Liver (tissue), 9 donors: Measurements from ENCODE around the gene TSHZ2. TPM values are rescaled to one million over a fixed set of nuclear protein-coding genes. Genes with fewer than 3 reads are reported as not detected.

Experiments used
- DNase-seq: peaks from one replicate; pipeline ENCODE4 v3.0.0-alpha.2; 2017; ENCODE audit warnings: low spot score
- H3K27ac ChIP-seq, 2 donors: one replicate each; pipeline ENCODE4 v1.7.0; 2013; ENCODE audit warnings: inconsistent platforms in 2 of 2, low read length in 2 of 2, control low read depth in 1 of 2, low read depth in 1 of 2, mild to moderate bottlenecking in 1 of 2
- H3K27me3 ChIP-seq, 4 donors: one replicate each; pipeline versions ENCODE4 v1.6.1 to v1.7.0; 2013; ENCODE audit warnings: low read length in 3 of 4, inconsistent platforms in 1 of 4, mild to moderate bottlenecking in 1 of 4, moderate library complexity in 1 of 4; ENCODE audit not compliant: control insufficient read depth in 4 of 4, insufficient read depth in 4 of 4
- H3K36me3 ChIP-seq, 4 donors: one replicate each; pipeline versions ENCODE4 v1.6.1 to v1.7.0; 2013; ENCODE audit warnings: low read length in 3 of 4, mild to moderate bottlenecking in 3 of 4, low read depth in 1 of 4, moderate library complexity in 1 of 4; ENCODE audit not compliant: control insufficient read depth in 4 of 4, insufficient read depth in 3 of 4
- H3K4me1 ChIP-seq, 4 donors: one replicate each; pipeline versions ENCODE4 v1.6.1 to v1.7.0; 2013; ENCODE audit warnings: low read length in 3 of 4, mild to moderate bottlenecking in 3 of 4, moderate library complexity in 1 of 4; ENCODE audit not compliant: control insufficient read depth in 4 of 4, insufficient read depth in 4 of 4
- H3K4me3 ChIP-seq, 3 donors: one replicate each; pipeline versions ENCODE4 v1.6.1 to v1.7.0; 2013; ENCODE audit warnings: low read length in 3 of 3, control low read depth in 1 of 3, low read depth in 1 of 3, mild to moderate bottlenecking in 1 of 3
- H3K9ac ChIP-seq, 2 donors: one replicate each; pipeline ENCODE4 v1.7.0; 2013; ENCODE audit warnings: low read length in 2 of 2, mild to moderate bottlenecking in 2 of 2, moderate library complexity in 2 of 2, control low read depth in 1 of 2, low read depth in 1 of 2
- H3K9me3 ChIP-seq, 4 donors: one replicate each; pipeline versions ENCODE4 v1.6.1 to v1.7.0; 2013; ENCODE audit warnings: low read length in 3 of 4; ENCODE audit not compliant: control insufficient read depth in 4 of 4
- EGR1 ChIP-seq, 2 donors: IDR thresholded peaks; 2 replicates each; pipeline ENCODE4 v1.6.1; 2016 to 2018; ENCODE audit warnings: antibody characterized with exemption in 2 of 2, low read depth in 2 of 2
- FOXA1 ChIP-seq: IDR thresholded peaks from 2 replicates; pipeline ENCODE4 v1.6.1; 2016; ENCODE audit warnings: antibody characterized with exemption
- FOXA2 ChIP-seq: IDR thresholded peaks from 2 replicates; pipeline ENCODE4 v1.6.1; 2016; ENCODE audit warnings: antibody characterized with exemption
- GABPA ChIP-seq, 2 donors: IDR thresholded peaks in 1 of 2; conservative IDR thresholded peaks in 1 of 2; 2 replicates each; pipeline ENCODE4 v1.6.1; 2016; ENCODE audit warnings: antibody characterized with exemption in 2 of 2, mild to moderate bottlenecking in 1 of 2, moderate library complexity in 1 of 2
- HNF4A ChIP-seq, 2 donors: conservative IDR thresholded peaks; 2 replicates each; pipeline ENCODE4 v1.6.1; 2016; ENCODE audit warnings: antibody characterized with exemption in 2 of 2, mild to moderate bottlenecking in 2 of 2
- HNF4G ChIP-seq: IDR thresholded peaks from 2 replicates; pipeline ENCODE4 v1.6.1; 2016; ENCODE audit warnings: antibody characterized with exemption
- JUND ChIP-seq, 2 donors: IDR thresholded peaks; 2 replicates each; pipeline ENCODE4 v1.6.1; 2016; ENCODE audit warnings: antibody characterized with exemption in 2 of 2
- NR2F2 ChIP-seq: IDR thresholded peaks from 2 replicates; pipeline ENCODE4 v1.6.1; 2016; ENCODE audit warnings: antibody characterized with exemption
- RAD21 ChIP-seq, 2 donors: IDR thresholded peaks; 2 replicates each; pipeline ENCODE4 v1.6.1; 2016; ENCODE audit warnings: antibody characterized with exemption in 2 of 2, mild to moderate bottlenecking in 2 of 2
- RXRA ChIP-seq, 2 donors: IDR thresholded peaks; 2 replicates each; pipeline ENCODE4 v1.6.1; 2017 to 2018; ENCODE audit warnings: antibody characterized with exemption in 2 of 2, mild to moderate bottlenecking in 1 of 2
- SP1 ChIP-seq: IDR thresholded peaks from 2 replicates; pipeline ENCODE4 v1.6.1; 2018; ENCODE audit warnings: antibody characterized with exemption, mild to moderate bottlenecking
- TAF1 ChIP-seq: conservative IDR thresholded peaks from 2 replicates; pipeline ENCODE4 v1.6.1; 2016; ENCODE audit warnings: antibody characterized with exemption, mild to moderate bottlenecking
- YY1 ChIP-seq: IDR thresholded peaks from 2 replicates; pipeline ENCODE4 v1.6.1; 2016; ENCODE audit warnings: antibody characterized with exemption, mild to moderate bottlenecking
- WGBS: extraction: QIAGEN DNeasy Blood & Tissue Kit; methylation state at CpG from one replicate; pipeline ENCODE4 v1.1.7; 2013; 5-methylcytosine and 5-hydroxymethylcytosine counted together
- polyA plus RNA-seq, 2 donors: library from polyadenylated mRNA; stranded (reverse) in 1 of 2; unstranded in 1 of 2; fragments of 200-250 nt in 1 of 2; fragments of >200 nt in 1 of 2; fragmentation: Nextera tagmentation in 1 of 2; extraction: Ambion mirVana in 1 of 2; gene quantifications; one replicate each; pipeline versions ENCODE4 v1.2.1 to v1.2.3, GENCODE V29; 2013 to 2015
- total RNA-seq, 2 donors: library from RNA; depleted of rRNA; stranded (reverse); fragments of >200 nt; gene quantifications; one replicate each; pipeline ENCODE4 v1.2.3, GENCODE V29; 2014
- TF ChIP-seq, protein P1 (sequence below): IDR thresholded peaks from 2 replicates; pipeline ENCODE4 v1.6.1; 2016; ENCODE audit warnings: antibody characterized with exemption
- TF ChIP-seq, protein P2 (sequence below): IDR thresholded peaks from 2 replicates; pipeline ENCODE4 v1.6.1; 2016; ENCODE audit warnings: antibody characterized with exemption
- TF ChIP-seq, protein P3 (sequence below): fragments of 150-350 bp; IDR thresholded peaks from 2 replicates; pipeline ENCODE4 v1.5.1; 2017; ENCODE audit warnings: improper control_type of control experiment, low read depth, low read length; ENCODE audit not compliant: missing input control
- TF ChIP-seq, protein P4 (sequence below): IDR thresholded peaks from 2 replicates; pipeline ENCODE4 v1.6.1; 2016; ENCODE audit warnings: antibody characterized with exemption, mild to moderate bottlenecking
- TF ChIP-seq, protein P5 (sequence below): IDR thresholded peaks from 2 replicates; pipeline ENCODE4 v1.6.1; 2016; ENCODE audit warnings: antibody characterized with exemption
- donor health status: healthy.
- donor health status: healthy.
- donor health status: healthy.
- donor health status: healthy.
- donor health status: healthy.

TSHZ2 gene
- total and polyA plus RNA-seq, 4 donors: 2.9 to 11.3 (median 7.8) TPM

DNA sequence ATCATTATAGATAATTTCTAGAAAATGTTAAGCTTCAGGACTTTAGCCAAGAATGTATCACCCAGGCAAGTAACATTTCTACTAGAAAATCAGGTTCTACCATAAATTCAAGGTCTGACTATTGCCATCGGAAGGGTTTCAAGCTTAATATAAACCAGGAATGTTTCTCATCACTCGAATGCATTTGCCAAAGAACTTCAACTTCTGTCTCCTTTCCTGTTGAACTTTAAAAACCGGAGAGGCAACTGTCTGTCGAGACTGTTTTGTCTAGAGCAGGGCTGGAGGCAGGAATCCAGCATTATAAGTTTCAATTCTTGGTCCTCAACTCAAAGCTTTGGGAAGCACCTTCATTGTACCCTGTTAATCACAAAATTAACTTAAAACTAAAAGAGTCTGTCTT is 356.8 kb downstream of the TSHZ2 start:
- H3K4me3 ChIP-seq: no peak overlapping the region
- no peaks in the 10 kb centered on the region for H3K9me3 ChIP-seq
- H3K27me3 ChIP-seq: no peaks in the 10 kb centered on the region
- no peaks in the 10 kb centered on the region for H3K36me3 ChIP-seq
- no peaks in the 10 kb centered on the region for H3K4me1 ChIP-seq
- H3K9ac ChIP-seq: no peak overlapping the region
- no peak for TF ChIP-seq SP1
- no peak for TF ChIP-seq HNF4A (conservative IDR thresholded peaks at IDR 0.05)
- TF ChIP-seq YY1: no peak
- TF ChIP-seq, protein P1, sequence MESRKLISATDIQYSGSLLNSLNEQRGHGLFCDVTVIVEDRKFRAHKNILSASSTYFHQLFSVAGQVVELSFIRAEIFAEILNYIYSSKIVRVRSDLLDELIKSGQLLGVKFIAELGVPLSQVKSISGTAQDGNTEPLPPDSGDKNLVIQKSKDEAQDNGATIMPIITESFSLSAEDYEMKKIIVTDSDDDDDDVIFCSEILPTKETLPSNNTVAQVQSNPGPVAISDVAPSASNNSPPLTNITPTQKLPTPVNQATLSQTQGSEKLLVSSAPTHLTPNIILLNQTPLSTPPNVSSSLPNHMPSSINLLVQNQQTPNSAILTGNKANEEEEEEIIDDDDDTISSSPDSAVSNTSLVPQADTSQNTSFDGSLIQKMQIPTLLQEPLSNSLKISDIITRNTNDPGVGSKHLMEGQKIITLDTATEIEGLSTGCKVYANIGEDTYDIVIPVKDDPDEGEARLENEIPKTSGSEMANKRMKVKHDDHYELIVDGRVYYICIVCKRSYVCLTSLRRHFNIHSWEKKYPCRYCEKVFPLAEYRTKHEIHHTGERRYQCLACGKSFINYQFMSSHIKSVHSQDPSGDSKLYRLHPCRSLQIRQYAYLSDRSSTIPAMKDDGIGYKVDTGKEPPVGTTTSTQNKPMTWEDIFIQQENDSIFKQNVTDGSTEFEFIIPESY: no peak
- TF ChIP-seq, protein P2, sequence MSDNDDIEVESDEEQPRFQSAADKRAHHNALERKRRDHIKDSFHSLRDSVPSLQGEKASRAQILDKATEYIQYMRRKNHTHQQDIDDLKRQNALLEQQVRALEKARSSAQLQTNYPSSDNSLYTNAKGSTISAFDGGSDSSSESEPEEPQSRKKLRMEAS: no peak
- no peak for DNase-seq
- WGBS: 82% methylated on average over 4 of the region's 4 CpGs
- H3K27ac ChIP-seq: no peak overlapping the region

DNA sequence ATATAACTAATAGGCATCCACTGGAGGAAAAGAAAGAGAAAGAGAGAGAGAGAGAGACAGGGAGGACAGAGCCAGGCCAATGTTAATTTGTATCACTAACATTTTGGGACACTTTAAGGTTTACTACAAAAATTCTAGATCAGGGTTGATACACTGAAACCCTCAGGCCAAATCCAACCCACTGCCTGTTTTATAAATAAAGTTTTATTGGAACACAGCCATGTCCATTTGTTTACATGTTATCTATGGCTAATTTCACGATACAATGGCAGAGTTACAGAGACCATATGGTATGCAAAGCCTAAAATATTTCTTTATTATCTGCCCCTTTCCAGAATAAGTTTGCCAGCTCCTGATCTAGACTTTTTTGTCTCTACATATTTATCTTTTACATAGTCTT is 357.6 kb downstream of the TSHZ2 start:
- H3K9me3 ChIP-seq: no peaks in the 10 kb centered on the region
- H3K36me3 ChIP-seq: no peaks in the 10 kb centered on the region
- H3K9ac ChIP-seq: no peak overlapping the region
- no peaks in the 10 kb centered on the region for H3K4me1 ChIP-seq
- no peaks in the 10 kb centered on the region for H3K27me3 ChIP-seq
- no peak overlapping the region for H3K4me3 ChIP-seq
- no peak for TF ChIP-seq GABPA (IDR thresholded peaks at IDR 0.05 in 1 of 2, conservative IDR thresholded peaks at IDR 0.05 in 1 of 2)
- no peak for TF ChIP-seq RAD21 (IDR thresholded peaks at IDR 0.05)
- no peak for TF ChIP-seq EGR1 (IDR thresholded peaks at IDR 0.05; ENCODE audit: low read depth in 2 of 2)
- TF ChIP-seq TAF1: no peak
- TF ChIP-seq, protein P3, sequence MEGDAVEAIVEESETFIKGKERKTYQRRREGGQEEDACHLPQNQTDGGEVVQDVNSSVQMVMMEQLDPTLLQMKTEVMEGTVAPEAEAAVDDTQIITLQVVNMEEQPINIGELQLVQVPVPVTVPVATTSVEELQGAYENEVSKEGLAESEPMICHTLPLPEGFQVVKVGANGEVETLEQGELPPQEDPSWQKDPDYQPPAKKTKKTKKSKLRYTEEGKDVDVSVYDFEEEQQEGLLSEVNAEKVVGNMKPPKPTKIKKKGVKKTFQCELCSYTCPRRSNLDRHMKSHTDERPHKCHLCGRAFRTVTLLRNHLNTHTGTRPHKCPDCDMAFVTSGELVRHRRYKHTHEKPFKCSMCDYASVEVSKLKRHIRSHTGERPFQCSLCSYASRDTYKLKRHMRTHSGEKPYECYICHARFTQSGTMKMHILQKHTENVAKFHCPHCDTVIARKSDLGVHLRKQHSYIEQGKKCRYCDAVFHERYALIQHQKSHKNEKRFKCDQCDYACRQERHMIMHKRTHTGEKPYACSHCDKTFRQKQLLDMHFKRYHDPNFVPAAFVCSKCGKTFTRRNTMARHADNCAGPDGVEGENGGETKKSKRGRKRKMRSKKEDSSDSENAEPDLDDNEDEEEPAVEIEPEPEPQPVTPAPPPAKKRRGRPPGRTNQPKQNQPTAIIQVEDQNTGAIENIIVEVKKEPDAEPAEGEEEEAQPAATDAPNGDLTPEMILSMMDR: no peak
- TF ChIP-seq, protein P4, sequence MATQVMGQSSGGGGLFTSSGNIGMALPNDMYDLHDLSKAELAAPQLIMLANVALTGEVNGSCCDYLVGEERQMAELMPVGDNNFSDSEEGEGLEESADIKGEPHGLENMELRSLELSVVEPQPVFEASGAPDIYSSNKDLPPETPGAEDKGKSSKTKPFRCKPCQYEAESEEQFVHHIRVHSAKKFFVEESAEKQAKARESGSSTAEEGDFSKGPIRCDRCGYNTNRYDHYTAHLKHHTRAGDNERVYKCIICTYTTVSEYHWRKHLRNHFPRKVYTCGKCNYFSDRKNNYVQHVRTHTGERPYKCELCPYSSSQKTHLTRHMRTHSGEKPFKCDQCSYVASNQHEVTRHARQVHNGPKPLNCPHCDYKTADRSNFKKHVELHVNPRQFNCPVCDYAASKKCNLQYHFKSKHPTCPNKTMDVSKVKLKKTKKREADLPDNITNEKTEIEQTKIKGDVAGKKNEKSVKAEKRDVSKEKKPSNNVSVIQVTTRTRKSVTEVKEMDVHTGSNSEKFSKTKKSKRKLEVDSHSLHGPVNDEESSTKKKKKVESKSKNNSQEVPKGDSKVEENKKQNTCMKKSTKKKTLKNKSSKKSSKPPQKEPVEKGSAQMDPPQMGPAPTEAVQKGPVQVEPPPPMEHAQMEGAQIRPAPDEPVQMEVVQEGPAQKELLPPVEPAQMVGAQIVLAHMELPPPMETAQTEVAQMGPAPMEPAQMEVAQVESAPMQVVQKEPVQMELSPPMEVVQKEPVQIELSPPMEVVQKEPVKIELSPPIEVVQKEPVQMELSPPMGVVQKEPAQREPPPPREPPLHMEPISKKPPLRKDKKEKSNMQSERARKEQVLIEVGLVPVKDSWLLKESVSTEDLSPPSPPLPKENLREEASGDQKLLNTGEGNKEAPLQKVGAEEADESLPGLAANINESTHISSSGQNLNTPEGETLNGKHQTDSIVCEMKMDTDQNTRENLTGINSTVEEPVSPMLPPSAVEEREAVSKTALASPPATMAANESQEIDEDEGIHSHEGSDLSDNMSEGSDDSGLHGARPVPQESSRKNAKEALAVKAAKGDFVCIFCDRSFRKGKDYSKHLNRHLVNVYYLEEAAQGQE: no peak
- no peak for TF ChIP-seq YY1
- TF ChIP-seq FOXA1: no peak
- TF ChIP-seq, protein P1: no peak
- no peak for TF ChIP-seq NR2F2
- no peak for TF ChIP-seq JUND (IDR thresholded peaks at IDR 0.05)
- no peak for TF ChIP-seq SP1
- TF ChIP-seq HNF4A (conservative IDR thresholded peaks at IDR 0.05): no peak
- TF ChIP-seq FOXA2: no peak
- no peak for TF ChIP-seq RXRA (IDR thresholded peaks at IDR 0.05)
- TF ChIP-seq, protein P2: no peak
- TF ChIP-seq, protein P5, sequence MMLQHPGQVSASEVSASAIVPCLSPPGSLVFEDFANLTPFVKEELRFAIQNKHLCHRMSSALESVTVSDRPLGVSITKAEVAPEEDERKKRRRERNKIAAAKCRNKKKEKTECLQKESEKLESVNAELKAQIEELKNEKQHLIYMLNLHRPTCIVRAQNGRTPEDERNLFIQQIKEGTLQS: no peak
- no peak for TF ChIP-seq HNF4G
- H3K27ac ChIP-seq: no peak overlapping the region
- DNase-seq: no peak
- WGBS: 75% methylated on average over 1 of the region's 1 CpG
